ENCODE data around the gene CHP1. TPM values are rescaled to one million over a fixed set of nuclear protein-coding genes. Genes with fewer than 3 reads are reported as not detected.
"Not testable (repeated sequence)": the region's sequence is repeated elsewhere in the genome, so short reads cannot be mapped to it uniquely, and the experiment has no call there.

The CHP1 gene
- total RNA-seq, 1 donor from 2014 or later: 124 TPM

DNA sequence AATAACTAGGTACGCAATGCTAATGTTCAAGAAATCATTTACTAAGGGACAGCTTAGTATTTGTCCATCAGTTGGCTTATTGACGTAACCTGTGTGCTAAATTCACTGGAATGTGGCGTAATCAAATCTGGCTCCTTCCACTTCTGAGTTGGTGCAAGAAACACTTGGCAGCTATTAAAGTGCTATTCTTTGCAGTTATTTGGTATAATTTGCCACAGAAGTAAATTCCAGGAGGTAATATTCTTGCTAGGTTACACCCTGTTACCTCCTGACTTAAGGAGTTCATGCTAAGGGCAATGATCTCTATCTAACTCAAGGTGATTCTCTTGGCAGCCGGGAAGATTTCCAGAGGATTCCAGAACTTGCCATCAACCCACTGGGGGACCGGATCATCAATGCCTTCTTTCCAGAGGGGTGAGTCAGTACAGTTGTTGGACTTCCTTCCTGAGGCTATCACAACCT lies 25.5 kb downstream of the CHP1 start:
- Histone ChIP-seq H3K4me1 (peaks cover 45% of the 10 kb centered on the region), H3K4me3 (no peak overlapping the region), H3K27ac (replicated peaks) (peak overlapping the region; percentile 31), H3K27me3 (ENCODE audit: low read depth) (no peaks in the 10 kb centered on the region), H3K9me3 (replicated peaks) (no peaks in the 10 kb centered on the region), H3K36me3 (peaks cover 45% of the 10 kb centered on the region)
- no peak for DNase-seq
- TF ChIP-seq, protein P1, sequence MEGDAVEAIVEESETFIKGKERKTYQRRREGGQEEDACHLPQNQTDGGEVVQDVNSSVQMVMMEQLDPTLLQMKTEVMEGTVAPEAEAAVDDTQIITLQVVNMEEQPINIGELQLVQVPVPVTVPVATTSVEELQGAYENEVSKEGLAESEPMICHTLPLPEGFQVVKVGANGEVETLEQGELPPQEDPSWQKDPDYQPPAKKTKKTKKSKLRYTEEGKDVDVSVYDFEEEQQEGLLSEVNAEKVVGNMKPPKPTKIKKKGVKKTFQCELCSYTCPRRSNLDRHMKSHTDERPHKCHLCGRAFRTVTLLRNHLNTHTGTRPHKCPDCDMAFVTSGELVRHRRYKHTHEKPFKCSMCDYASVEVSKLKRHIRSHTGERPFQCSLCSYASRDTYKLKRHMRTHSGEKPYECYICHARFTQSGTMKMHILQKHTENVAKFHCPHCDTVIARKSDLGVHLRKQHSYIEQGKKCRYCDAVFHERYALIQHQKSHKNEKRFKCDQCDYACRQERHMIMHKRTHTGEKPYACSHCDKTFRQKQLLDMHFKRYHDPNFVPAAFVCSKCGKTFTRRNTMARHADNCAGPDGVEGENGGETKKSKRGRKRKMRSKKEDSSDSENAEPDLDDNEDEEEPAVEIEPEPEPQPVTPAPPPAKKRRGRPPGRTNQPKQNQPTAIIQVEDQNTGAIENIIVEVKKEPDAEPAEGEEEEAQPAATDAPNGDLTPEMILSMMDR (IDR thresholded peaks at IDR 0.05; ENCODE audit: borderline replicate concordance): no peak
- intact Hi-C loops (cut with micrococcal nuclease): no loop called here

DNA sequence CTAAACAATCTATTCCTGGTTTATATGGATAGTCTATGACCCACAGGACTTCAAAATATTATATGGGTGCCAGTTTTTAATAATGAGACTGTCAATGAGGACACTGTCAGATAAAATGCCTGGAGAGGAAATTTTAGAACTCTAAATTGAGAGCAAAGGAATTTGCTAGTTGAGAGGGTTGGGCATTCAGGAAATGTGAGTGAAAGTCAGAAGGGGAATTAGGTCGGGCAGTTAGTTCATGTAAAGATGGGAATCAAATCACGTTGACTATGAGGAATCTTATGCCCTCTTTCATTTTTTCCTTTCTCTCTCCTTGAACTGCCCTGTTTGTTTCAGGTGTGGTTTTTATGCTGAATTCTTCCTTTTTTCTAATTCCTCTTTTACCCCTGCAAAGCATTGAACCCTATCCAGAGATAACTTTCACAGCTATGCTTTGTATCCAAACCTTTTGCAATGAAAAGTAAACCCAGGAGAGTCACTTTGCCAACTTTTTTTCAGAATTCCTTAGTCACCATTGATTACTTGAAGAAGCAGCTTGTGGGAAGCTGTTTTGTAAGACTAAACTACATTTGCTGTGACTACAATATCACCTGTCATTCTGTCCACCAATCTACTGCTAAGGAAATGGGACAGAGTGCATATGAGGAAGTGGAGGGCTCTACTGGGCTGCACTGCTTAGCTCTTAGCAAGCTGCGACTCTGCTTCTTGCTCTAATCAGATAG lies 27.8 kb downstream of the CHP1 start:
- TF ChIP-seq, protein P1 (IDR thresholded peaks at IDR 0.05; ENCODE audit: borderline replicate concordance): no peak
- no peak for DNase-seq
- Histone ChIP-seq H3K27me3 (ENCODE audit: low read depth) (no peaks in the 10 kb centered on the region), H3K9me3 (replicated peaks) (no peaks in the 10 kb centered on the region), H3K4me1 (peaks cover 54% of the 10 kb centered on the region), H3K4me3 (peak overlapping the region; percentile 12), H3K36me3 (peaks cover 53% of the 10 kb centered on the region), H3K27ac (replicated peaks) (peak overlapping the region; percentile 81)
- intact Hi-C loops (cut with micrococcal nuclease): no loop called here

DNA sequence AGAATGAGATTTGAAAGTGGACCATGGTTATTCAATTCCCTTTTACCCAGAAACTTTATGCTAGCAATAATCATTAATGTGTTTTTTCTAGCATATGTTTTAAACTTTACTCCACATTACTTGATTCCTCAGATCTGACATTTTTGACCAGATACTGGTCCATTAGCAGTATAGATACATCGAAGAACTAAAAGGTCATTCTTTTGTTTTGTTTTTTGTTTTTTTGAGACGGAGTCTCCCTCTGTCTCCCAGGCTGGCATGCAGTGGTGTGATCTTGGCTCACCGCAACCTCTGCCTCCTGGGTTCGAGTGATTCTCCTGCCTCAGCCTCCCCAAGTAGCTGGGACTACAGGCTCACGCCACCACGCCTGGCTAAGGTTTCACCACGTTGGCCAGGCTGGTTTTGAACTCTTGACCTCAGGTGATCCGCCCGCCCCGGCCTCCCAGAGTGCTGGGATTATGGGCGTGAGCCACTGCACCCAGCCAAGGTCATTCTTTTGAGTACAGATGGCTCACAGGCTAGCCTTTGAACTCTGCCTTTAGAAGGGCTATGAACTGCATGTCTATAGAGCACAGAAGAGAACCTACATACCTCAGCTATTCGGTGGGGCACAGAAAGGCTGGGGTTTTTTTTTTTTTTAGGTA lies 28.6 kb downstream of the CHP1 start:
- peaks cover 50% of the 10 kb centered on the region for H3K36me3 ChIP-seq
- intact Hi-C loops (cut with micrococcal nuclease): no loop called here
- TF ChIP-seq, protein P1 (IDR thresholded peaks at IDR 0.05; ENCODE audit: borderline replicate concordance): no peak
- H3K9me3 ChIP-seq (replicated peaks): no peaks in the 10 kb centered on the region
- no peak for DNase-seq
- no peaks in the 10 kb centered on the region for H3K27me3 ChIP-seq (ENCODE audit: low read depth)
- H3K4me3 ChIP-seq: no peak overlapping the region
- H3K27ac ChIP-seq (replicated peaks): peak overlapping the region; percentile 81
- H3K4me1 ChIP-seq: peaks cover 60% of the 10 kb centered on the region

DNA sequence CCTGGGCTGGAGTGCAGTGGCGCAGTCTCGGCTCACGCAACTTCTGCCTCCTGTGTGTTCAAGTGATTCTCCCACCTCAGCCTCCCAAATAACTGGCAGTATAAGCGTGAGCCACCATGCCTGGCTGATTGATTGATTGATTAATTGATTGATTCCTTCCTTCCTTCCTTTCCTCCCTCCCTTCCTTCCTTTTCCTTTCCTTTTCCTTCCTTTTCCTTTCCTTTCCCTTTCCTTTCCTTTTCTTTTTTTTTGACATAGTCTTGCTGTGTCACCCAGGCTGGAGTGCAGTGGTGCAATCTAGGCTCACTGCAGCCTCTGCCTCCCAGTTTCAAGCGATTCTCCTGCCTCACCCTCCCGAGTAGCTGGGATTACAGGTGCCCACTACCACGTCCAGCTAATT lies 29.9 kb downstream of the CHP1 start:
- H3K4me3 ChIP-seq; intact Hi-C loops (cut with micrococcal nuclease); DNase-seq; H3K9me3 ChIP-seq (replicated peaks); H3K27me3 ChIP-seq (ENCODE audit: low read depth); H3K27ac ChIP-seq (replicated peaks): not testable (repeated sequence)
- peaks cover 49% of the 10 kb centered on the region for H3K36me3 ChIP-seq
- H3K4me1 ChIP-seq: peaks cover 60% of the 10 kb centered on the region

DNA sequence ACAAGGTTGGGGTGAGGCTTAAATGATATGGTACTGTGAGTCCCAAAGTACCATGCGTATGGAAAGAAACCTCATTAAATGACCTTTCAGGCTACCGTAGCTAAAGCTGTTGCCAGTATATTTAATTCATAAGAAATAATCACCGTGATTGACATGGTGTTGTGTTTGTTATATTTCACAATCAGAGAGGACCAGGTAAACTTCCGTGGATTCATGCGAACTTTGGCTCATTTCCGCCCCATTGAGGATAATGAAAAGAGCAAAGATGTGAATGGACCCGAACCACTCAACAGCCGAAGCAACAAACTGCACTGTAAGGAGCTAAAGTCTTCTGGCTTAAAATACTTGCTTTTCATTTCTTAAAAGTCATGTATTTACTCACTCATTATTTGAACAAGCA lies 31.5 kb downstream of the CHP1 start:
- intact Hi-C loops (cut with micrococcal nuclease): no loop called here
- Histone ChIP-seq H3K4me3 (no peak overlapping the region), H3K27ac (replicated peaks) (no peak overlapping the region), H3K4me1 (peaks cover 45% of the 10 kb centered on the region), H3K9me3 (replicated peaks) (no peaks in the 10 kb centered on the region), H3K27me3 (ENCODE audit: low read depth) (no peaks in the 10 kb centered on the region), H3K36me3 (peaks cover 54% of the 10 kb centered on the region)
- DNase-seq: no peak
- TF ChIP-seq, protein P1 (IDR thresholded peaks at IDR 0.05; ENCODE audit: borderline replicate concordance): no peak

DNA sequence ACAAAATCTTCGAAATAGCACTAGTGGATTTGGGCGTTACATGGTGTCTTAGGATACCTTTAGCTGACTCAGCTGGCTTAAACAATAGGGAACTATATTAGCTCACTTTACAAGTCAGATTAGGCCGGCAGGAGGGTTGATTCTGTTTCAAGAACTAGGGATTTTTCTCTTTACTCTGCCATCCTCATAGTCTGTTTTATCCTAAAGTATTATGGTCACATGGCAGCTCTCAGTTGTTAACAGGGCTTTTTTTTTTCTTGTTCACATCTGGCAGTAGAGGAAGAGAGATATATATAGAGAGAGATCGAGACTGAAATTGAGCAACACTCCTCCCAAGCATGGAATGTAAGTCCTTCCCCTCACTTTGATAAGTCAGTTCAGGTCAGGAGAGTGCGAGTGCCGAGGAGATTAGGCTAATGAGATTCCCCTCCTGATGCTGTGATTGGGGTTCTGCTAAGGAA lies 32.9 kb downstream of the CHP1 start:
- Histone ChIP-seq H3K9me3 (replicated peaks) (no peaks in the 10 kb centered on the region), H3K27me3 (ENCODE audit: low read depth) (no peaks in the 10 kb centered on the region), H3K4me3 (no peak overlapping the region), H3K4me1 (peaks cover 31% of the 10 kb centered on the region), H3K27ac (replicated peaks) (peak overlapping the region; percentile 75), H3K36me3 (peaks cover 57% of the 10 kb centered on the region)
- intact Hi-C loops (cut with micrococcal nuclease): no loop called here
- DNase-seq: no peak
- TF ChIP-seq, protein P1 (IDR thresholded peaks at IDR 0.05; ENCODE audit: borderline replicate concordance): no peak
